Tibial nerve (tissue), 4 donors: ENCODE results near the gene FLT4.

Source experiments
- CTCF ChIP-seq, 5 experiments: fragments of 200-600 bp in 3 of 5; fragments of 450-650 bp in 2 of 5; sonication (generic) in 3 of 5; IDR thresholded peaks; one replicate each; pipeline ENCODE4 v1.5.1; 2016 to 2019; ENCODE audit warnings: antibody characterized with exemption in 5 of 5, mild to moderate bottlenecking in 3 of 5, moderate library complexity in 2 of 5
- EP300 ChIP-seq, 2 donors: sonication (generic); formaldehyde crosslinking; IDR thresholded peaks; one replicate each; pipeline ENCODE4 v1.6.1; 2017; ENCODE audit warnings: antibody characterized with exemption in 2 of 2, mild to moderate bottlenecking in 1 of 2
- POLR2A ChIP-seq, 2 donors: fragments of 450-650 bp; IDR thresholded peaks; one replicate each; pipeline ENCODE4 v1.6.1; 2017; ENCODE audit warnings: antibody characterized with exemption in 2 of 2, mild to moderate bottlenecking in 2 of 2, moderate library complexity in 2 of 2

GRCh38 chr5:180619563-180619915 is 29.9 kb downstream of the FLT4 start:
- TF ChIP-seq CTCF (IDR thresholded peaks at IDR 0.05) (no peak), EP300 (IDR thresholded peaks at IDR 0.05) (no peak), POLR2A (IDR thresholded peaks at IDR 0.05) (no peak)
